Endothelial cell of umbilical vein (primary cell): Measurements from ENCODE around the gene PFDN4. TPM values are rescaled to one million over a fixed set of nuclear protein-coding genes. Genes with fewer than 3 reads are reported as not detected.

Experiments
- BruUV-seq: library from RNA; stranded (reverse); fragments of 400-500 nt; replicated peaks from 2 replicates; lab custom pipeline; 2021; lab: Mats Ljungman, UMichigan
- CTCF ChIA-PET: fragments of 300-600, 350-600 bp; sonication (Branson Sonifier 250); formaldehyde crosslinking; loops from one replicate; lab custom pipeline; 2021; ENCODE audit warnings: antibody characterized with exemption, inconsistent platforms; lab: Charles Lee
- POLR2A ChIA-PET: fragments of 300-600, 350-600 bp; sonication (Branson Sonifier 250); formaldehyde crosslinking; loops from one replicate; lab custom pipeline; 2021; ENCODE audit warnings: antibody characterized with exemption, inconsistent platforms; lab: Charles Lee
- DNase-seq: peaks from one replicate; pipeline ENCODE4 v3.0.0-alpha.2; 2011; ENCODE audit warnings: low read depth, low spot score
- FAIRE-seq: peaks from 2 replicates; lab custom pipeline; 2011; peaks lifted over from hg19 to GRCh38; lab: Jason Lieb, UNC
- H2AFZ ChIP-seq: 2 replicates; pipeline ENCODE4 v1.6.0; 2012; ENCODE audit warnings: low read depth, low read length, control low read depth, inconsistent platforms
- H3K27ac ChIP-seq: 2 replicates; pipeline ENCODE4 v1.5.1; 2011; ENCODE audit warnings: low read depth, mild to moderate bottlenecking, control low read depth, low read length, moderate library complexity; ENCODE audit not compliant: insufficient read depth
- H3K27me3 ChIP-seq, 2 experiments: 2 replicates each; pipeline versions ENCODE4 v1.6.0 to v1.6.1; 2011; ENCODE audit warnings: low read length in 2 of 2, mixed read lengths in 1 of 2; ENCODE audit not compliant: control insufficient read depth in 2 of 2, insufficient read depth in 2 of 2
- H3K36me3 ChIP-seq, 2 experiments: 2 replicates in 1 of 2; 3 replicates in 1 of 2; pipeline ENCODE4 v1.5.1; 2011; ENCODE audit warnings: low read length in 2 of 2, mild to moderate bottlenecking in 1 of 2, moderate library complexity in 1 of 2; ENCODE audit not compliant: control insufficient read depth in 2 of 2, insufficient read depth in 2 of 2; ENCODE audit errors: extremely low read depth in 1 of 2
- H3K4me1 ChIP-seq: 3 replicates; pipeline ENCODE4 v1.5.1; 2011; ENCODE audit warnings: mild to moderate bottlenecking, low read length; ENCODE audit not compliant: control insufficient read depth, insufficient read depth; ENCODE audit errors: extremely low read depth
- H3K4me2 ChIP-seq: 2 replicates; pipeline ENCODE4 v1.6.1; 2011; ENCODE audit warnings: low read length, control low read depth, mixed read lengths; ENCODE audit not compliant: insufficient read depth
- H3K4me3 ChIP-seq, 3 experiments: fragments of 200-600 bp in 1 of 3; sonication (generic), shearing (Covaris generic) in 1 of 3; replicated peaks in 1 of 3; 2 replicates each; pipeline ENCODE4 v1.5.1; 2011 to 2016; ENCODE audit warnings: control low read depth in 3 of 3, low read length in 3 of 3, mild to moderate bottlenecking in 2 of 3, inconsistent platforms in 1 of 3, low read depth in 1 of 3, moderate library complexity in 1 of 3; ENCODE audit not compliant: insufficient read depth in 1 of 3
- H3K79me2 ChIP-seq: 2 replicates; pipeline ENCODE4 v1.6.0; 2012; ENCODE audit warnings: low read length, inconsistent platforms; ENCODE audit not compliant: control insufficient read depth, insufficient read depth
- H3K9ac ChIP-seq: replicated peaks from 2 replicates; pipeline ENCODE3; 2011; ENCODE audit warnings: low read length, control low read depth; ENCODE audit not compliant: insufficient read depth; ENCODE audit errors: extremely low read depth
- H3K9me1 ChIP-seq: replicated peaks from 3 replicates; pipeline ENCODE4 v1.6.0; 2011; ENCODE audit warnings: mild to moderate bottlenecking, low read length; ENCODE audit not compliant: control insufficient read depth, insufficient read depth; ENCODE audit errors: extremely low read depth
- H3K9me3 ChIP-seq: replicated peaks from 2 replicates; pipeline ENCODE4 v1.5.1; 2012; ENCODE audit warnings: low read length, inconsistent platforms; ENCODE audit not compliant: control insufficient read depth, insufficient read depth
- H4K20me1 ChIP-seq: replicated peaks from 2 replicates; pipeline ENCODE3; 2011; ENCODE audit warnings: mild to moderate bottlenecking, low read length; ENCODE audit not compliant: control insufficient read depth, insufficient read depth; ENCODE audit errors: extremely low read depth
- EZH2 ChIP-seq: IDR thresholded peaks from 2 replicates; pipeline ENCODE4 v1.6.1; 2012; ENCODE audit warnings: borderline replicate concordance, low read depth, mild to moderate bottlenecking, moderate library complexity, low read length, inconsistent platforms; ENCODE audit not compliant: severe bottlenecking
- FOS ChIP-seq: IDR thresholded peaks from 2 replicates; pipeline ENCODE4 v1.6.1; 2011; ENCODE audit warnings: mild to moderate bottlenecking, low read length, moderate library complexity, borderline replicate concordance; ENCODE audit not compliant: insufficient read depth
- GATA2 ChIP-seq: IDR thresholded peaks from 2 replicates; pipeline ENCODE4 v1.7.0; 2011; ENCODE audit warnings: low read depth, mild to moderate bottlenecking, moderate library complexity, mixed read lengths, low read length; ENCODE audit not compliant: insufficient read length, insufficient read depth
- JUN ChIP-seq: IDR thresholded peaks from 2 replicates; pipeline ENCODE4 v1.6.1; 2011; ENCODE audit warnings: borderline replicate concordance, low read depth; ENCODE audit not compliant: insufficient read length, insufficient read depth
- MAX ChIP-seq: IDR thresholded peaks from 2 replicates; pipeline ENCODE4 v1.6.1; 2011; ENCODE audit not compliant: insufficient read depth, insufficient read length
- MYC ChIP-seq: IDR thresholded peaks from one replicate; pipeline ENCODE4 v1.6.1; 2011; ENCODE audit warnings: mild to moderate bottlenecking, low read depth, low read length
- POLR2A ChIP-seq: IDR thresholded peaks from 2 replicates; pipeline ENCODE4 v1.6.1; 2012; ENCODE audit warnings: low read depth, mild to moderate bottlenecking, control low read depth, low read length
- POLR2AphosphoS5 ChIP-seq: IDR thresholded peaks from 2 replicates; pipeline ENCODE4 v1.6.1; 2012; ENCODE audit warnings: low read depth, mild to moderate bottlenecking, control low read depth, low read length, moderate library complexity; ENCODE audit not compliant: insufficient read depth
- dilution Hi-C: fragments of 300-500 bp; cut with MboI; formaldehyde crosslinking; loops from one replicate; pipeline ENCODE4 v1.15.0; 2019; ENCODE audit warnings: low sequenced_read_pairs; ENCODE audit not compliant: extremely low pct_ligation_motif_present
- intact Hi-C: fragments of 100-400 bp; cut with micrococcal nuclease; formaldehyde crosslinking; loops from one replicate; pipeline ENCODE4 v1.10.0; 2022
- polyA plus RNA-seq, 4 experiments: library from polyadenylated mRNA; depleted of rRNA in 3 of 4; stranded (reverse) in 3 of 4; unstranded in 1 of 4; fragments of >200 nt; gene quantifications; 2 replicates each; pipeline versions ENCODE4 v1.2.1 to v1.2.3, GENCODE V29; 2011 to 2012; ENCODE audit warnings: missing spikeins in 1 of 4
- total RNA-seq: library from RNA; stranded (reverse); gene quantifications from 2 replicates; pipeline ENCODE4 v1.2.3, GENCODE V29; 2021
- TF ChIP-seq, protein P1 (sequence below), 2 donors: IDR thresholded peaks; 1 replicate in 1 of 2; 2 replicates in 1 of 2; pipeline ENCODE4 v1.5.1; 2011; ENCODE audit warnings: low read length in 2 of 2, mild to moderate bottlenecking in 2 of 2, moderate library complexity in 2 of 2, control low read depth in 1 of 2, inconsistent platforms in 1 of 2, low read depth in 1 of 2; ENCODE audit not compliant: insufficient read depth in 1 of 2; ENCODE audit errors: extremely low read depth in 1 of 2

The PFDN4 gene
- total and polyA plus RNA-seq, 2 donors (not counting 3 experiments of a cell fraction or from before 2014, with no cell fraction given) = 17.5 to 44.2 TPM

DNA sequence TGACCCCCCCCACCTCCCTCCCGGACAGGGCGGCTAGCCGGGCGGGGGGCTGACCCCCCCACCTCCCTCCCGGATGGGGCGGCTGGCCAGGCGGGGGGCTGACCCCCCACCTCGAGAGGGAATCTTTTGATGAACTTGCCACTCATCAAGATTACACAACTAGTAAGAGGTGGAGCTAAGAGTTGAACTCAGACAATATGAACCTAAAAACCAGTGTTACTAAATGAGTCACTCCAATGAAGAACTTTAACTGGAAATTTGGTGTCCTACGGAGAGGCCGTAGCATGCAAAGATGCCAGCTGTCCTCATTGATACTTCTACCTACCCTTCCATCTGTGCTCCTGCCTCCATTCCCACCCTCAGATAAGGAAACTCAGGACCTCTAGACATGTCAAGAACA is 42.8 kb downstream of the PFDN4 start:
- no peaks in the 10 kb centered on the region for H3K9me3 ChIP-seq
- H3K27ac ChIP-seq = no peak overlapping the region
- no peak for TF ChIP-seq EZH2
- no peak for TF ChIP-seq FOS
- FAIRE-seq (no peak), DNase-seq (no peak)
- H2AFZ ChIP-seq = no peak overlapping the region
- no peak overlapping the region for H3K9ac ChIP-seq
- no peaks in the 10 kb centered on the region for H3K27me3 ChIP-seq
- H3K36me3 ChIP-seq = no peaks in the 10 kb centered on the region
- no peaks in the 10 kb centered on the region for H3K9me1 ChIP-seq
- ChIA-PET CTCF (no interaction called here), POLR2A (no interaction called here)
- dilution Hi-C loops = no loop called here
- H3K79me2 ChIP-seq = no peaks in the 10 kb centered on the region
- H3K4me1 ChIP-seq = no peaks in the 10 kb centered on the region
- intact Hi-C loops = no loop called here
- no peak overlapping the region for H3K4me2 ChIP-seq
- no TSS peak for BruUV-seq
- H3K4me3 ChIP-seq = no peak overlapping the region
- H4K20me1 ChIP-seq = no peaks in the 10 kb centered on the region

DNA sequence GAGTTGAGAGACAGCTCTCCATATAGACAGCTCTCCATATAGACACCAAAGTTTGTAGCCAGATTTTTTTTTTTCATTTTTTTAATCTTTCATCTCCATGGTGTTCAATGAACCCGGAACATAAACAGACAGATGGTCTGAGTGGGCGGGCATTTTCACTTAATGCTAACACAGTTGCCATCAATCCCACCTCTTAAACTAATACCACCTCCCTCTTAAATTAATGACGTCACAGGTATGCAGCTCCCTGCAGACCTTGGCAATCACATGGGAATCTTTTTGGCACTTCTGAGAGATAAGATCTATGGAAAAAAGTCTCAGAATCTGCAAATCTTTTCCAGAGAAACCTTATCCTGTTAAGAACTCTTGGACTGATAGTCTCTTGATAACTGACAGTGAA is 43.2 kb downstream of the PFDN4 start:
- BruUV-seq = no TSS peak
- H4K20me1 ChIP-seq = no peaks in the 10 kb centered on the region
- no peak for TF ChIP-seq EZH2
- no peak for TF ChIP-seq GATA2
- TF ChIP-seq MAX = no peak
- TF ChIP-seq JUN = no peak
- TF ChIP-seq, protein P1, sequence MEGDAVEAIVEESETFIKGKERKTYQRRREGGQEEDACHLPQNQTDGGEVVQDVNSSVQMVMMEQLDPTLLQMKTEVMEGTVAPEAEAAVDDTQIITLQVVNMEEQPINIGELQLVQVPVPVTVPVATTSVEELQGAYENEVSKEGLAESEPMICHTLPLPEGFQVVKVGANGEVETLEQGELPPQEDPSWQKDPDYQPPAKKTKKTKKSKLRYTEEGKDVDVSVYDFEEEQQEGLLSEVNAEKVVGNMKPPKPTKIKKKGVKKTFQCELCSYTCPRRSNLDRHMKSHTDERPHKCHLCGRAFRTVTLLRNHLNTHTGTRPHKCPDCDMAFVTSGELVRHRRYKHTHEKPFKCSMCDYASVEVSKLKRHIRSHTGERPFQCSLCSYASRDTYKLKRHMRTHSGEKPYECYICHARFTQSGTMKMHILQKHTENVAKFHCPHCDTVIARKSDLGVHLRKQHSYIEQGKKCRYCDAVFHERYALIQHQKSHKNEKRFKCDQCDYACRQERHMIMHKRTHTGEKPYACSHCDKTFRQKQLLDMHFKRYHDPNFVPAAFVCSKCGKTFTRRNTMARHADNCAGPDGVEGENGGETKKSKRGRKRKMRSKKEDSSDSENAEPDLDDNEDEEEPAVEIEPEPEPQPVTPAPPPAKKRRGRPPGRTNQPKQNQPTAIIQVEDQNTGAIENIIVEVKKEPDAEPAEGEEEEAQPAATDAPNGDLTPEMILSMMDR (IDR thresholded peaks at IDR 0.05; ENCODE audit: extremely low read depth in 1 of 2, insufficient read depth in 1 of 2, low read depth in 1 of 2, low read length in 2 of 2) = no peak
- TF ChIP-seq POLR2A = no peak
- no peak for TF ChIP-seq FOS
- no peak for TF ChIP-seq MYC
- no peak for TF ChIP-seq POLR2AphosphoS5
- H3K27ac ChIP-seq = no peak overlapping the region
- no peak overlapping the region for H3K4me2 ChIP-seq
- H3K9me1 ChIP-seq = no peaks in the 10 kb centered on the region
- H3K4me3 ChIP-seq = no peak overlapping the region
- dilution Hi-C loops = no loop called here
- no peaks in the 10 kb centered on the region for H3K36me3 ChIP-seq
- H3K79me2 ChIP-seq = no peaks in the 10 kb centered on the region
- H3K9ac ChIP-seq = no peak overlapping the region
- no peak for FAIRE-seq
- H3K9me3 ChIP-seq = no peaks in the 10 kb centered on the region
- DNase-seq = no peak
- ChIA-PET CTCF (no interaction called here), POLR2A (no interaction called here)
- H3K27me3 ChIP-seq = no peaks in the 10 kb centered on the region
- H2AFZ ChIP-seq = no peak overlapping the region
- intact Hi-C loops = no loop called here
- H3K4me1 ChIP-seq = no peaks in the 10 kb centered on the region
